Stomach (tissue), 9 donors: ENCODE data around the gene DDAH1. TPM values are rescaled to one million over a fixed set of nuclear protein-coding genes. Genes with fewer than 3 reads are reported as not detected.

ENCODE experiments used
- DNase-seq, 2 donors: peaks; one replicate each; pipeline versions ENCODE4 v3.0.0 to v3.0.0-alpha.2; 2013 to 2019
- H3K27ac ChIP-seq, 5 donors: fragments of 200-600 bp in 4 of 5; sonication (generic) in 4 of 5; one replicate each; pipeline ENCODE4 v1.5.1; 2013 to 2019; ENCODE audit warnings: mild to moderate bottlenecking in 1 of 5, moderate library complexity in 1 of 5
- H3K27me3 ChIP-seq, 3 donors: fragments of 200-600 bp; sonication (generic); one replicate each; pipeline ENCODE4 v1.5.1; 2017 to 2019; ENCODE audit warnings: mixed run types in 1 of 3
- H3K36me3 ChIP-seq, 4 donors: fragments of 200-600 bp; sonication (generic); 1 replicate in 3 of 4; 2 replicates in 1 of 4; pipeline ENCODE4 v1.5.1; 2016 to 2019
- H3K4me1 ChIP-seq, 4 donors: fragments of 200-600 bp; sonication (generic); one replicate each; pipeline ENCODE4 v1.5.1; 2016 to 2019
- H3K4me3 ChIP-seq, 4 donors: fragments of 200-600 bp; sonication (generic) in 3 of 4; one replicate each; pipeline ENCODE4 v1.5.1; 2016 to 2019; ENCODE audit warnings: mild to moderate bottlenecking in 1 of 4
- H3K9me3 ChIP-seq, 4 donors: fragments of 200-600 bp; sonication (generic); one replicate each; pipeline ENCODE4 v1.5.1; 2016 to 2019
- EP300 ChIP-seq: sonication (generic); formaldehyde crosslinking; IDR thresholded peaks from one replicate; pipeline ENCODE4 v1.6.1; 2017; ENCODE audit warnings: antibody characterized with exemption
- POLR2A ChIP-seq, 4 donors: fragments of 450-650 bp; IDR thresholded peaks; one replicate each; pipeline ENCODE4 v1.6.1; 2016; ENCODE audit warnings: antibody characterized with exemption in 4 of 4, control low read depth in 2 of 4, mild to moderate bottlenecking in 1 of 4, moderate library complexity in 1 of 4
- POLR2AphosphoS5 ChIP-seq, 3 donors: sonication (generic); formaldehyde crosslinking; IDR thresholded peaks; one replicate each; pipeline ENCODE4 v1.6.1; 2016; ENCODE audit warnings: antibody characterized with exemption in 3 of 3
- WGBS, 5 donors: extraction: QIAGEN DNeasy Blood & Tissue Kit in 3 of 5; methylation state at CpG; one replicate each; pipeline versions ENCODE4 v1.1.5 to v1.1.7; 2013 to 2018; 5-methylcytosine and 5-hydroxymethylcytosine counted together
- intact Hi-C: fragments of 100-400 bp; cut with DNase I; formaldehyde crosslinking; loops from one replicate; pipeline ENCODE4 v1.15.1; 2023; ENCODE audit warnings: low total_unique reads
- polyA plus RNA-seq, 3 donors: library from polyadenylated mRNA; stranded (reverse); fragments of 200-250 nt; gene quantifications; one replicate each; pipeline ENCODE4 v1.2.3, GENCODE V29; 2013
- total RNA-seq, 5 donors: library from RNA; depleted of rRNA; stranded (reverse); fragments of >200 nt; gene quantifications; one replicate each; pipeline versions ENCODE4 v1.1.0 to v1.2.3, GENCODE V29; 2014 to 2016
- TF ChIP-seq, protein P1 (sequence below), 7 experiments: fragments of 450-650 bp in 4 of 7; fragments of 200-600 bp in 3 of 7; sonication (generic) in 3 of 7; IDR thresholded peaks; one replicate each; pipeline ENCODE4 v1.5.1; 2016 to 2019; ENCODE audit warnings: antibody characterized with exemption in 7 of 7, control low read depth in 2 of 7, mild to moderate bottlenecking in 1 of 7
- donor health status: healthy with polysubstance abuse.
- donor health status: Bipolar disorder and iron deficiency.
- donor health status: healthy.

Gene DDAH1
- total and polyA plus RNA-seq, 8 donors, result 10.6 to 113 (median 42.3) TPM

DNA sequence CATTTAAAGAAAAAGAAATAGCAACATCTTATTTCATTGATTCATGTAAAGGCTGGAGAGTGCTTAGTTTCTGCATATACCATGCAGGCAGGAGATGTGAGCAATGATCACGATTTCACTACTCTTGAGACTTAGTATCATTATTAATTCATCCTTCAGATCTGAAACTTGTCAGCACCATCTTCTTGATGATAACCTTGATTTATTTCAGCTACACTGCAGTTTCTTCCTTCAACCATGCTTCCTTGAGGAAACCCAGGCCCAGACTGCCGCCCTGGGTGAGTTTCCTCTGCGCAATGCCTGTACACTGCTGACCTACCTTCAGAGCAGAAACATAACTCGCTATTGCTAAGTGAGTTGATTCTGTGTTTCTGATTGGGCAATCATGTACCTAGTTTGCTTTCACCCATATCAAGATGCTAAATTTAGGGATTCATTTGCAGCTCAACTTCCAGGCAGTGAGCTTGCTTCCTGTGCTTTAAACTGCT lies 175.1 kb downstream of the DDAH1 start:
- H3K9me3 ChIP-seq, result no peaks in the 10 kb centered on the region
- H3K27me3 ChIP-seq, result no peaks in the 10 kb centered on the region
- no peak overlapping the region for H3K4me3 ChIP-seq
- WGBS, 5 donors, result 84 to 95% (median 90%) methylated on average over 4 of the region's 4 CpGs
- intact Hi-C loops, result no loop called here
- no peaks in the 10 kb centered on the region for H3K36me3 ChIP-seq
- TF ChIP-seq EP300, result no peak
- DNase-seq, result no peak
- H3K4me1 ChIP-seq, result peaks cover 0 to 3% (median 1%) of the 10 kb centered on the region in 4 donors
- H3K27ac ChIP-seq, result peak overlapping the region in 3 of 5 donors; percentile 50 to 75 (median 60)

DNA sequence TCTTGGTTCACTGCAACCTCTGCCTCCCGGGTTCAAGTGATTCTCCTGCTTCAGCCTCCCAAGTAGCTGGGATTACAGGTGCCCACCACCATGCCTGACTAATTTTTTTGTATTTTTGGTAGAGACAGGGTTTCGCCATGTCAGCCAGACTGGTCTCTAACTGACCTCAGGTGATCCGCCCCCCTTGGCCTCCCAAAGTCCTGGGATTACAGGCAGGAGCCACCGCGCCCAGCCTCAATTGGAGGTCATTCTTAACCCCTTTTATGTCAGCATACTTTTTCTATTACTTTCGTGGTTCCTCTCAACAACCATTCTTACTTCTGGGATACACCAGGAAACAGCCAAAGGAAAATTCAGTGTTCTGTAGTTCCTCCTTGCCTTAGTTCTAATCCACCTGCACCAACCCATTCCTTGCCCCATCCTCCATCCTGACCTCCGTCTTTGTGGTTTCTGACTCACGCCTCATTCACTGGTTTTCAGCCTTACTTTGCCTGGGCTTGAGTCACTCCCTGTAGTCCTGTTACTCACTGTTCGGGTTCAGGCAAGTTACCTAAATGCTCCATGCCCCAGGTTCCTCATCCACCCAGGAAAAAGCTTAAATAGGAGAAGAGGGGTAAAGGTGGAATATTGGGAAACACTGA lies 175.6 kb downstream of the DDAH1 start:
- 78 to 88% (median 80%) methylated on average over 9 of the region's 9 CpGs for WGBS, 5 donors
- no peak for TF ChIP-seq POLR2A (IDR thresholded peaks at IDR 0.05)
- TF ChIP-seq POLR2AphosphoS5 (IDR thresholded peaks at IDR 0.05), result peak in 2 of 3 donors; percentile 35 to 55
- H3K27ac ChIP-seq, result peak overlapping the region in 4 of 5 donors; percentile 22 to 79 (median 68)
- no peaks in the 10 kb centered on the region for H3K9me3 ChIP-seq
- H3K4me1 ChIP-seq, result peaks cover 0 to 2% (median 0%) of the 10 kb centered on the region in 4 donors
- intact Hi-C loops, result no loop called here
- no peak overlapping the region for H3K4me3 ChIP-seq
- no peaks in the 10 kb centered on the region for H3K27me3 ChIP-seq
- H3K36me3 ChIP-seq, result no peaks in the 10 kb centered on the region
- peak in 1 of 2 donors; percentile 35 for DNase-seq

DNA sequence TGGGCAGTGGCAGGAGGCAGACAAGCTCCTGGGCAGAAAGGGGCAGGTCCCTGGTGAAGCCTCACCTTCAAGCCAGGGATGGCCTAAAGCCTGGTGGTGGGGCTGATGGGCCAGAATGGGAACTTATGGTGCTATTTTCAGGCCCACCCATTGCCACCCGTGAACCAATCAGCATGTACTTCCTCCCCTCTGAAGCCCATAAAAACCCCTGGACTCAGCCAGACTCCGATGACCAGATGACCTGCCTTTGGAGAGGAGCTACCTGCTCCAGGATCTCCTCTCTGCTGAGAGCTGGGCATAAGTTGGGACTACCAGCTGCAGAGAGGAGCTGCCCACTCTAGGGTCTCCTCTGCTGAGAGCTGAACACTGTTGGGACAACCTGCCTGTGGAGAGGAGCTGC lies 180.8 kb downstream of the DDAH1 start:
- DNase-seq, result no peak
- 71 to 97% (median 90%) methylated on average over 1 to 2 of the region's 2 CpGs for WGBS, 5 donors
- Histone ChIP-seq H3K9me3 (no peaks in the 10 kb centered on the region), H3K4me1 (peaks cover 0 to 15% (median 10%) of the 10 kb centered on the region in 4 donors), H3K27me3 (no peaks in the 10 kb centered on the region), H3K27ac (no peak overlapping the region), H3K4me3 (no peak overlapping the region), H3K36me3 (no peaks in the 10 kb centered on the region)
- intact Hi-C loops, result no loop called here
- no peak for TF ChIP-seq POLR2A (IDR thresholded peaks at IDR 0.05)

DNA sequence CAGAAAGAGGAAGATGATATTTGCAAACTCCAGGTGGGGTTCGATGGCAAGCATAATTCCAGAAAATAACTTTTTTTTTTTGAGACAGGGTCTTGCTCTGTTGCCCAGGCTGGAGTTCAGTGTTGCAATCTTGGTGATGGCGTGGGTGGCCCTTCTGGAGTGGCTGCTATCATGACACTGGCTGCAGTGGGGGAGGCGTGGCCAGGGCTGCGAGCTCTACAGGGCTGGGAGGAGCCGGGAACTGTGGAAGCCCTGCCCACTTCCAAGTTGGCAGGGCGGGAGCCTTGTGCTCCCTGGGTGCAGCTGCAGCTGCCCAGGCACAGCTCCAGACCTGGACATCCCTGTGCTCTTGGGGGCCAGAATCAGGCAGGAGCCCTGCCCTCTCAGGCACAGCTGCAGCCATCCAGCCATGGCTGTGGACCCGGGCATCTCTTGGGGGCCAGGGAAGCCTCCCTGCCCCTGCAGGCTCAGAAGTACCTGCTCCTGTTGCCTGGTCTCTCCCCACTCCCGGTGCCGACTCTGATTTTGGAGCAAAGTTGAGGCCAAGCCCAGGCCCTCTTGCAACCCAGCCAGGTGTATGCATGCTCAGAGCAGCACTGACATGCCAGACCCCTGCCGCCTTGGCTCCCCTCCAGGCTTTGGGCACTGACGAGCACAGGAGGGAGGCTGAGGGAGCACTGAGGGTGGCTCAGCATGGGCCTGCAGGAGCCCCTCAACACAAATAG lies 181.3 kb downstream of the DDAH1 start:
- peak in 1 of 2 donors; percentile 85 for DNase-seq
- 50 to 70% (median 60%) methylated on average over 9 to 11 of the region's 11 CpGs for WGBS, 5 donors
- Histone ChIP-seq H3K27ac (no peak overlapping the region), H3K9me3 (no peaks in the 10 kb centered on the region), H3K4me1 (peaks cover 0 to 17% (median 12%) of the 10 kb centered on the region in 4 donors), H3K27me3 (no peaks in the 10 kb centered on the region), H3K36me3 (no peaks in the 10 kb centered on the region), H3K4me3 (no peak overlapping the region)
- TF ChIP-seq POLR2A (IDR thresholded peaks at IDR 0.05) (no peak), POLR2AphosphoS5 (IDR thresholded peaks at IDR 0.05) (no peak), EP300 (no peak)
- TF ChIP-seq, protein P1, sequence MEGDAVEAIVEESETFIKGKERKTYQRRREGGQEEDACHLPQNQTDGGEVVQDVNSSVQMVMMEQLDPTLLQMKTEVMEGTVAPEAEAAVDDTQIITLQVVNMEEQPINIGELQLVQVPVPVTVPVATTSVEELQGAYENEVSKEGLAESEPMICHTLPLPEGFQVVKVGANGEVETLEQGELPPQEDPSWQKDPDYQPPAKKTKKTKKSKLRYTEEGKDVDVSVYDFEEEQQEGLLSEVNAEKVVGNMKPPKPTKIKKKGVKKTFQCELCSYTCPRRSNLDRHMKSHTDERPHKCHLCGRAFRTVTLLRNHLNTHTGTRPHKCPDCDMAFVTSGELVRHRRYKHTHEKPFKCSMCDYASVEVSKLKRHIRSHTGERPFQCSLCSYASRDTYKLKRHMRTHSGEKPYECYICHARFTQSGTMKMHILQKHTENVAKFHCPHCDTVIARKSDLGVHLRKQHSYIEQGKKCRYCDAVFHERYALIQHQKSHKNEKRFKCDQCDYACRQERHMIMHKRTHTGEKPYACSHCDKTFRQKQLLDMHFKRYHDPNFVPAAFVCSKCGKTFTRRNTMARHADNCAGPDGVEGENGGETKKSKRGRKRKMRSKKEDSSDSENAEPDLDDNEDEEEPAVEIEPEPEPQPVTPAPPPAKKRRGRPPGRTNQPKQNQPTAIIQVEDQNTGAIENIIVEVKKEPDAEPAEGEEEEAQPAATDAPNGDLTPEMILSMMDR (IDR thresholded peaks at IDR 0.05), result no peak
- intact Hi-C loops, result no loop called here

DNA sequence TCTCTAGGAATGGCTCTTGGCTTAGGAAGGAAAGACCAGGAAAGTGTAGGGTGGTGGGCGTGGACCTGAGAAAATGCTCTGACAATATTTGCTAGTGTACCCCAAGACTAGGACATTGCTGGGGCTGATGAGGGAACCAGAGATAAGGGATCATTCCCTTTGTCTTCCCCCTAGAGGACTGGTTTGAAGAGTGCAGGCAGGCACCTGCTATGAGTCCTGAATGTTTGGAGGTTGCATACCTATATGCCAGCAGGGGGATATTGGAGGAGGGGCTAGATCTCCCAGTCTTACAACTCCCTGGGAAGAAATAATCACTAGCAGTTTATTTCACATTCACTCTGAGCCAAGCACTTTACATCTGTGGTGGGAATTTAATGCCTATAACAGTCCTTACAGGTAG lies 182.5 kb downstream of the DDAH1 start:
- Histone ChIP-seq H3K4me3 (no peak overlapping the region), H3K36me3 (no peaks in the 10 kb centered on the region), H3K27me3 (no peaks in the 10 kb centered on the region), H3K9me3 (no peaks in the 10 kb centered on the region), H3K27ac (no peak overlapping the region), H3K4me1 (peaks cover 0 to 24% (median 12%) of the 10 kb centered on the region in 4 donors)
- 86 to 97% (median 95%) methylated on average over 1 of the region's 1 CpG for WGBS, 5 donors
- no peak for DNase-seq
- TF ChIP-seq, protein P1 (IDR thresholded peaks at IDR 0.05), result no peak
- no peak for TF ChIP-seq POLR2AphosphoS5 (IDR thresholded peaks at IDR 0.05)
- no peak for TF ChIP-seq POLR2A (IDR thresholded peaks at IDR 0.05)
- no peak for TF ChIP-seq EP300
- intact Hi-C loops, result no loop called here
